ENCODE data around the gene OR2T1. TPM values are rescaled to one million over a fixed set of nuclear protein-coding genes. Genes with fewer than 3 reads are reported as not detected.
"Not testable (repeated sequence)": the region's sequence is repeated elsewhere in the genome, so short reads cannot be mapped to it uniquely, and the experiment has no call there.

The OR2T1 gene
- total RNA-seq, 1 experiment from 2014 or later: not detected

- H3K9me3 Mint-ChIP-seq (ENCODE audit: unreplicated experiment); H3K4me1 Mint-ChIP-seq (ENCODE audit: low read depth, unreplicated experiment); H3K27me3 ChIP-seq (replicated peaks; ENCODE audit: control insufficient read depth, insufficient read depth, low read length); H3K9me3 ChIP-seq; DNase-seq; H3K4me3 ChIP-seq (ENCODE audit: low read depth, low read length); CTCF ChIA-PET; BruUV-seq (replicated peaks); H3K36me3 Mint-ChIP-seq (ENCODE audit: insufficient read depth, unreplicated experiment); H3K4me1 ChIP-seq; H3K36me3 ChIP-seq (ENCODE audit: control insufficient read depth, insufficient read depth, low read length); H3K27ac Mint-ChIP-seq (ENCODE audit: unreplicated experiment); H3K27me3 Mint-ChIP-seq (ENCODE audit: insufficient read depth, unreplicated experiment); POLR2A ChIA-PET; intact Hi-C loops (cut with micrococcal nuclease; ENCODE audit: unreplicated experiment); H3K4me3 Mint-ChIP-seq (ENCODE audit: unreplicated experiment): not testable (repeated sequence)
Measured at GRCh38 chr1:248434913-248435312, 32.1 kb downstream of the OR2T1 start.

DNA sequence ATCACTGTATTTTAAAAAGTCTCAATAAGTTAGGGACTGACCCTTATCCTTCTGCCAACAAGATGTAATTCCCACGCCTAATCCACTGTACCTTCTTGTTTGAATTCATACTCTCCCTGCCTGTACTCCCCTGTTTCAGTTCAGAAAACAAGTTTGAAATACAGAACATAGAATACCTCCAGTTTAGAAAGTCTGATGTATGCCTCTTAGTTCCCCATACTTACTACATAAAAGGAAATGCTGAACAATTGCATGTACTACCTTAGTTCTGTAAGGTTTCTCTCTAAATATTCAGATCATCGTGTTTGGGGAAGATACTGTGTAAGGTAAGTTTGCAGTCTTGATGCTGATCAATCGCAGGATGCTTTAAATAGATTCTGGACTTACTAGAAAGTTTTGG lies 33.5 kb downstream of the OR2T1 start:
- H3K36me3 Mint-ChIP-seq (ENCODE audit: insufficient read depth, unreplicated experiment); H3K27me3 Mint-ChIP-seq (ENCODE audit: insufficient read depth, unreplicated experiment); H3K9me3 Mint-ChIP-seq (ENCODE audit: unreplicated experiment): not testable (repeated sequence)

DNA sequence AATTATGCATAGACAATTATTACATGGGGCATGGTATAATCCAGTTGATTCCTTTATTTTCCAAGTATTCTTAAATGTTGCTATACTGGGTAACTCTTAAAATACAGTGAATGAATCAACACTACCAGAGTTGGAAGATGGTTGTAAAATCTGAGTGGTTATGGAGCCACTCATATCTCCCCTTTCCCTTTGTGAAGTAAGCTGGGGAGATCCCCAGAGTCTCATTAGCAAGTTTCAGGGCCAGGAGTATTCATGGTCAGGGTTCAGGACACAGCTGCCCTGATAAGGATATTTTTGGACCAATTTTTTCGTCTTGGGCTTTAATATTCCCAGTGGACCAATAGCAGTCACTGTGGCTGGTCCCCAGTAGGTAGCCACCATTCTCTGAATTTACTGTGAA lies 35.8 kb downstream of the OR2T1 start:
- intact Hi-C loops (cut with micrococcal nuclease; ENCODE audit: unreplicated experiment); H3K4me3 Mint-ChIP-seq (ENCODE audit: unreplicated experiment); H3K27me3 Mint-ChIP-seq (ENCODE audit: insufficient read depth, unreplicated experiment); H3K27ac Mint-ChIP-seq (ENCODE audit: unreplicated experiment); POLR2A ChIA-PET; H3K36me3 Mint-ChIP-seq (ENCODE audit: insufficient read depth, unreplicated experiment); H3K4me1 Mint-ChIP-seq (ENCODE audit: low read depth, unreplicated experiment); CTCF ChIA-PET; H3K4me1 ChIP-seq; H3K27me3 ChIP-seq (replicated peaks; ENCODE audit: control insufficient read depth, insufficient read depth, low read length); H3K9me3 Mint-ChIP-seq (ENCODE audit: unreplicated experiment); DNase-seq; H3K9me3 ChIP-seq; BruUV-seq (replicated peaks); H3K4me3 ChIP-seq (ENCODE audit: low read depth, low read length); H3K36me3 ChIP-seq (ENCODE audit: control insufficient read depth, insufficient read depth, low read length): not testable (repeated sequence)

More for the DNA sequence above, 33.5 kb downstream of the OR2T1 start:
- H3K27ac Mint-ChIP-seq (ENCODE audit: unreplicated experiment); CTCF ChIA-PET; H3K4me1 Mint-ChIP-seq (ENCODE audit: low read depth, unreplicated experiment); BruUV-seq (replicated peaks); H3K4me1 ChIP-seq; DNase-seq; H3K4me3 Mint-ChIP-seq (ENCODE audit: unreplicated experiment); H3K36me3 ChIP-seq (ENCODE audit: control insufficient read depth, insufficient read depth, low read length); intact Hi-C loops (cut with micrococcal nuclease; ENCODE audit: unreplicated experiment); POLR2A ChIA-PET; H3K27me3 ChIP-seq (replicated peaks; ENCODE audit: control insufficient read depth, insufficient read depth, low read length); H3K4me3 ChIP-seq (ENCODE audit: low read depth, low read length); H3K9me3 ChIP-seq: not testable (repeated sequence)

DNA sequence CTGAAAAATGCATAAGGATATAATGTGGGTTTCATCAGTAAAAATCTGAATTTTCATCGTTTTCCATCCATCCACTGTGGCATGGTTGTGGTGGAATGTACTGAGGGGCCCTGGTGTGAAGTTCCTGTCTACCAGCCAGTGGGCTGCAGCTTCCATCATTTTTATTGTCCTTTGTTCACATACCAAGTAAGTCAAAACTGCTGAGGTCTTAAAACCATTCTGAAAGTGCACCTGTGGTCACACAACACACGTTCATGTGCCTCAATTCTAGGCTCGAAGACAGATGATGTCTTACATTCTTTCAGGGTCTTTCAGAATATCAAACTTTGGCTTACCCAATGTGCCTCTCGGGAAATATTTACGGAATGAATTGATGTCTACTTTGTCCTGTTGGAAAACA lies 36.4 kb downstream of the OR2T1 start:
- CTCF ChIA-PET; H3K36me3 ChIP-seq (ENCODE audit: control insufficient read depth, insufficient read depth, low read length); BruUV-seq (replicated peaks); H3K27me3 ChIP-seq (replicated peaks; ENCODE audit: control insufficient read depth, insufficient read depth, low read length); H3K36me3 Mint-ChIP-seq (ENCODE audit: insufficient read depth, unreplicated experiment); H3K27me3 Mint-ChIP-seq (ENCODE audit: insufficient read depth, unreplicated experiment); H3K9me3 Mint-ChIP-seq (ENCODE audit: unreplicated experiment); H3K4me3 ChIP-seq (ENCODE audit: low read depth, low read length); H3K9me3 ChIP-seq; H3K27ac Mint-ChIP-seq (ENCODE audit: unreplicated experiment); H3K4me1 ChIP-seq; intact Hi-C loops (cut with micrococcal nuclease; ENCODE audit: unreplicated experiment); H3K4me1 Mint-ChIP-seq (ENCODE audit: low read depth, unreplicated experiment); DNase-seq; H3K4me3 Mint-ChIP-seq (ENCODE audit: unreplicated experiment); POLR2A ChIA-PET: not testable (repeated sequence)

DNA sequence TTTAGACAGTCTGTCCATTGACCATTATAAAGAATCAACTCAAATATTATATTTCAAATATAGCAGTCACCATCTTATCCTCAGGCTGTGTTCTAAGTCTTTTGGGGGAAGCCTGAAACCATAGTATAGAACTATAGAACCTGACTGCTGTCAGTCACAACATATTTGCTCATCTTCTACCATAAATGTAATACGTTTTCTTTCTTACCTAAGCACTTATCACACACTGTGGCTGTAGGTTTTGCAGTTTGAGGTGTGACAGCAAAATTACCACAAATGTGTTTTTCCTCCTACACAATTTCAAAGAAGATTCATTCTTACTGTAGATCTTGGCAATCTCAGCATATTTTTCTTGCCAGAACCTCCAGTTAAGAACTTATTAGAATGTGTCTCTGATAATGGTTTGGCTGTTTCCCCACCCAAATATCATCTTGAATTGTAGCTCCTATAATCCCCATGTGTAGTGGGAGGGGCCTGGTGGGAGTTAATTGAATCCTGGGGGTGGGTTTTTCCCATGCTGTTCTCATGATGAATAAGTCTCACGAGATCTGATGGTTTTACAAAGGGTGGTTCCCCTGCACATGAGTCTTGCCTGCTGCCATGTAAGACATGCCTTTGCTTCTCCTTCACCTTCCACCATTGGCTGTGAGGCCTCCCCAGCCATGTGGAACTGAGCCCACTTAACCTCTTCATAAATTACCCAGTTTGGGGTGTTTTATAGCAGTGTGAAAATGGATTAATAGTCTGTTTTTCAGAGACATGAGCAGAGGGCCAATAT lies 39.8 kb downstream of the OR2T1 start:
- H3K9me3 ChIP-seq; DNase-seq; H3K9me3 Mint-ChIP-seq (ENCODE audit: unreplicated experiment); H3K36me3 ChIP-seq (ENCODE audit: control insufficient read depth, insufficient read depth, low read length); H3K27me3 Mint-ChIP-seq (ENCODE audit: insufficient read depth, unreplicated experiment); H3K27me3 ChIP-seq (replicated peaks; ENCODE audit: control insufficient read depth, insufficient read depth, low read length); H3K36me3 Mint-ChIP-seq (ENCODE audit: insufficient read depth, unreplicated experiment); CTCF ChIA-PET; H3K27ac Mint-ChIP-seq (ENCODE audit: unreplicated experiment); H3K4me1 ChIP-seq; POLR2A ChIA-PET; BruUV-seq (replicated peaks); intact Hi-C loops (cut with micrococcal nuclease; ENCODE audit: unreplicated experiment); H3K4me3 ChIP-seq (ENCODE audit: low read depth, low read length); H3K4me1 Mint-ChIP-seq (ENCODE audit: low read depth, unreplicated experiment); H3K4me3 Mint-ChIP-seq (ENCODE audit: unreplicated experiment): not testable (repeated sequence)

GRCh38 chr1:248444603-248445002 lies 41.8 kb downstream of the OR2T1 start:
- H3K27me3 ChIP-seq (replicated peaks; ENCODE audit: control insufficient read depth, insufficient read depth, low read length); H3K27me3 Mint-ChIP-seq (ENCODE audit: insufficient read depth, unreplicated experiment); CTCF ChIA-PET; H3K36me3 Mint-ChIP-seq (ENCODE audit: insufficient read depth, unreplicated experiment); H3K4me1 Mint-ChIP-seq (ENCODE audit: low read depth, unreplicated experiment); H3K36me3 ChIP-seq (ENCODE audit: control insufficient read depth, insufficient read depth, low read length); H3K4me1 ChIP-seq; H3K4me3 Mint-ChIP-seq (ENCODE audit: unreplicated experiment); DNase-seq; H3K4me3 ChIP-seq (ENCODE audit: low read depth, low read length); H3K9me3 Mint-ChIP-seq (ENCODE audit: unreplicated experiment); H3K9me3 ChIP-seq; H3K27ac Mint-ChIP-seq (ENCODE audit: unreplicated experiment); POLR2A ChIA-PET; intact Hi-C loops (cut with micrococcal nuclease; ENCODE audit: unreplicated experiment); BruUV-seq (replicated peaks): not testable (repeated sequence)

DNA sequence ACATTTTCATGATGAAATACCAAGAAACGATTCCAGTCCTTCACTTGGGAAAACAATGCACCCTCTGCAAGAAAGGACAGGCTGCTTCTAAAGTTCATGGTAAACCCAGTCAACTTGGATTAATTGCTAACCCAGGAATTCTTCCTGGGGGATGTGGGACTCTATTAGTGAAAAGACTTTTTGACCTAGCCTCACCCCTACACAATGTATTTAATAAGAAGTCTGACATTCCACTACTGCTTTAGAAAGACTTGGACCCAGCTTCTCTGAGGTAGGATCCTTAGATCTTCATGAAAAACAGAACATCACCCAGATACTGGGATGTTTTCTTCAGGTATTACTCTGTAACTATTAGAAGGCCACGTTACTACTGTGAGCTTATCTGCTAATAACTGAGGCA lies 42.6 kb downstream of the OR2T1 start, which contains the start of gene OR2T2:
Gene OR2T2 (plus strand): TSS at position 239 of the 400 bp plus-strand sequence. CDS start 7,161 bp downstream, outside the sequence.
- H3K4me3 Mint-ChIP-seq (ENCODE audit: unreplicated experiment); H3K4me1 Mint-ChIP-seq (ENCODE audit: low read depth, unreplicated experiment); H3K27me3 Mint-ChIP-seq (ENCODE audit: insufficient read depth, unreplicated experiment); H3K36me3 ChIP-seq (ENCODE audit: control insufficient read depth, insufficient read depth, low read length); intact Hi-C loops (cut with micrococcal nuclease; ENCODE audit: unreplicated experiment); H3K27me3 ChIP-seq (replicated peaks; ENCODE audit: control insufficient read depth, insufficient read depth, low read length); POLR2A ChIA-PET; H3K9me3 ChIP-seq; DNase-seq; H3K9me3 Mint-ChIP-seq (ENCODE audit: unreplicated experiment); H3K4me3 ChIP-seq (ENCODE audit: low read depth, low read length); H3K36me3 Mint-ChIP-seq (ENCODE audit: insufficient read depth, unreplicated experiment); BruUV-seq (replicated peaks); CTCF ChIA-PET; H3K4me1 ChIP-seq; H3K27ac Mint-ChIP-seq (ENCODE audit: unreplicated experiment): not testable (repeated sequence)

Data from Caco-2 (cell line).